NCI-H82 treated with DMSO at 0.1 percent for 48 hours (cell line): Measurements from ENCODE around the gene ARFGAP3.

Experiments used
- DNase-seq: peaks from one replicate; lab custom pipeline; 2025; ENCODE audit not compliant: unreplicated experiment; lab: John Stamatoyannopoulos, UW

Gene ARFGAP3

DNA sequence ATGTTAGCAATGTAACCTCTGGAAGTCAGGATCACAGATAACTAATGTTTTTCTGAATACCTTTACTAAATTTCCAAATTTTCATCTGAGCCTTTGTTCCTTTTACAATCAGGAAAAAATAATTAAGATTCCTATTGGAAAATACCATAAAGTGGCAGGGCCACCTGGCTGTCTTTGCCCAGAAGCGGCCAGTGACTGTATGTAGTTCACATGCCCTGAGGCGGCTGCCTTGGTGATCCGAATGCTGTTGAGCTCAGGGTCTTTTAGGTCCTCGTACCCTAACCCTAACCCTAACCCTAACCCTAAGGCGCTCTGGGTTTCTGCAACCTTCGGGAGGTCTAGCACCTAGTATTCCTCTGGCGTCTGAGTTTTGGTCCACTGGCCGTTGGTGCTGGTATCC, 8.5 kb upstream of the ARFGAP3 start:
- DNase-seq: no peak

- no peak for DNase-seq
Observed at GRCh38 chr22:42863349-42863961, 6.4 kb upstream of the ARFGAP3 start.

- DNase-seq: no peak
Observed at GRCh38 chr22:42862045-42862734, 5.1 kb upstream of the ARFGAP3 start.

- DNase-seq: no peak
Observed at GRCh38 chr22:42860968-42861367, 3.9 kb upstream of the ARFGAP3 start.

- DNase-seq: no peak
Observed at GRCh38 chr22:42857845-42858481, 890 bp upstream of the ARFGAP3 start.

- no peak for DNase-seq
Observed at GRCh38 chr22:42856179-42856864, 751 bp downstream of the ARFGAP3 start.

GRCh38 chr22:42855721-42856120, 1.4 kb downstream of the ARFGAP3 start:
- no peak for DNase-seq

GRCh38 chr22:42855211-42855610, 1.9 kb downstream of the ARFGAP3 start:
- DNase-seq: no peak

GRCh38 chr22:42848941-42849550, 8.0 kb downstream of the ARFGAP3 start:
- DNase-seq: no peak

DNA sequence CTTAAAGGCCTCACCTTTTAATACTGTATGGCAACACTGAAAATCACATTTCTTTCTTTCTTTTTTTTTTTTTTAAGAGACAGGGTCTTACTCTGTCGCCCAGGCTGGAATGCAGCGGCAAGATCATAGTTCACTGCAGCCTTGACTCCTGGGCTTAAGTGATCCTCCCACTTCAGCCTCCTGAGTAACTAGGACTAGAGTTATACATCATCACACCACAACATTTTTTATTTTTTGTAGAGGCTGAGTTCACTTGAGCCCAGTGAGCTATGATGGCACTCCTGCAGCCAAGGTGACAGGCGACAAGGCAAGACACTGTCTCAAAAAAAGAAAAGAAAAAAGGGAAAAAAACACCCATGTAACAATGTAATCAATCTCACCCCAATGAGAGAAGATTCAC, 10.0 kb downstream of the ARFGAP3 start:
- DNase-seq: no peak

DNA sequence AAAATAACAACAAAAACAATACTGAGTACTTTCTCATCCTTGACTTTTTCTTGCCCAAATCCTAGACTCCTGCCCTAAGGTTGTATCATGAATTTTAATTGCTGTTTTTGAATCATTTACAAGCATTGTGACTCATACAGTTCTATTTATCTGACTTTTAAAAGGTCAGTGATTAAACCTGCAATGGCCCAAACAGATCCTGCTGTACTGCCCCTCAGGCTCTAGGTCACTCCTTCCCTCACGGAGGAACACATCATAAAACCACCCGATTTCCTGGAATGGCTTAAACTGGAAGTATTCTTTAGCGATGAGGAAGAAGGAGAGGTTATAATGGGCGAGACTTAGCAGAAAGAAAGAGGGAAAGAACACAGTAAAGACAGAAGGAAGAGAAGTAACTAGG, 12.3 kb downstream of the ARFGAP3 start:
- no peak for DNase-seq

GRCh38 chr22:42842658-42843370, 14.3 kb downstream of the ARFGAP3 start:
- no peak for DNase-seq

DNA sequence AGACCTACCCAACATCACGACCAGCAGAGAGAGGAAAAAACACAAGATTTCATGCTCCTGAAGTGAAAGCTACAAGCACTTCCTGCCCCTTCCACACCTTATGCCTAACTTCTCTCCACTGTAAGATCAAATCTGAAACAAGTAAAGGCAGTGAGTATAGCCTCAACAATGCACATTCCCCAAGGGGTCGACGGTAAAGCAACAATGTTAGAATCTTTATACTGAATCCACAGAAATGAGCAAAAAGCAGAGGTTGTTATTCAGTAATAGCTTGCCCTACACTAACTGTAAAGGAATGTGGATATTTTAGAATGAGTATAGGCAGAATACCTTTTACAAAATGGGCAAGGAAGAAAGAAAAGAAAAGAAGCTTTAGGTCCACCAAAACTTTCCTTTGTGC, 15.6 kb downstream of the ARFGAP3 start:
- no peak for DNase-seq

GRCh38 chr22:42837556-42837955, 19.5 kb downstream of the ARFGAP3 start:
- no peak for DNase-seq

- DNase-seq: no peak
Observed at GRCh38 chr22:42836026-42836425, 21.0 kb downstream of the ARFGAP3 start.

DNA sequence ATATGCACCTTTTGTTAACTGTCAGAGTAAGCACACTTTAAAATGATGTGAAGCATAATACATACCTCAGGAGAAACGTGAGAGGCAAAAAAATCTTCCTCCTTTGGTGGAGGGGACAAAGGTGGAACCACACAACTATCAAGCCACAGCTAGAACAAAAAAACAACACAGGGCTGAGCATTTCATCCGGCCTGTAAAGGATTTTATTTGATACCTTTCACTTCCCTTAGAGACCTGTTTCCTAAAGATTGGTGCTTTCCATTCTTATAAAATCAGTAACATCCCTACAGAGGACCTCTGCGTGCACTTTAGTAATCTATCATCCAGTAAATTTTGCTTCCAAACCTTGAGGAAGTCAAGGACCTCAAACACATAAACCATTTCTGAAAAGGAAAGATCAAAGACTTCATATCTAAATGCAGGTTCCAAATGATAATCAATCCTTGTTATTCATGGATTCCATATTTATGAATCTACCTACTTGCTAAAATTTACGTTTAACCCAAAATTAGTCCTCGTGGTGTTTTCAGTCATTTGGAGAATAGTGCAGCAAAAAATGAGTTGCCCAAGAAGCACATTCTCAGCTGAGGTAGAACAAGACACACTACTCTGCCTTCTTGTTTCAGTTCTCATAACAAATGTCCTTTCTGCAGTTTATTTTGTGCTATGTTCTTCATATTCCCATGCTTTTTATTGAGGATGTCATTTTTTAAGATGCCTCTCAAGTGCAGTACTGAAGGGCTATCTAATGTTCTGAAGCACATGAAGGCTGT, 22.7 kb downstream of the ARFGAP3 start:
- DNase-seq: no peak

- no peak for DNase-seq
Observed at GRCh38 chr22:42833104-42833503, 24.0 kb downstream of the ARFGAP3 start.

- no peak for DNase-seq
Observed at GRCh38 chr22:42831712-42832111, 25.4 kb downstream of the ARFGAP3 start.

DNA sequence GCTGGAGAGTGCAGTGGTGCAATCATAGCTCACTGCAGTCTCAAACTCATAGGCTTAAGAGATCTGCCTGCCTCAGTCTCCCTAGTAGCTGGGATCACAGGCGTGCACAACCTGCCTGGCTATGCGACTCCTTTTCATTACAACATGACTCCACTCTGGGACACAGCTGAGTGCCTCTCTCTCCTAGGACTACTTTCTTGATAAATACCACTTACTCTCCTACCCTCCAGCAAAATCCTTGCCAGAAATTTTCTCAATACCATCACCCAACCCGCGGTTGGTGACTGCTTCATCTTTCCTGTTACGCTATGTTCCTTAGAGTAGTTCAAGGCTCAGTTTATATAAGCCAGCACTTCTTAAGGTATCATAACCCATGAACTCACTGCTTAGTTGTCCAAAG, 26.9 kb downstream of the ARFGAP3 start:
- no peak for DNase-seq

DNA sequence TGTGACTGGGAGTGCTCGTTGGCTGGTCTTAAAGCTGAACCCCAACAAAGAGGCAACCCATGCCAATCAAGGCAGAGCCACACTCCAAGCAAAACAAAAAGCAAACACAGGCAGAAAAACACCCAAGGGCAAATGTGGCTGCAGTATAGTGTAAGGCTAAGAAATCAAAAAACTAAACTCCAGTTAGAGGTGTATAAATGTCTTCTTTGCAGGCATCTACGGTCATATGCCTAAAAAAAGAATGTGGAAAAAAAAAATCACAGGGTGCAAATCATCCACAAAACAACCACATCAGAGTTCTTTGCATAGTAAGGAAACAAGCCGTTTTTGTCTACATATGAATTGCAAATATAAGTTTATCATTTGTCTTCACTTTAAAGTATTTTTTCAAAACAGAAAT, 27.8 kb downstream of the ARFGAP3 start:
- no peak for DNase-seq
